ENCODE measurements around the gene MAST2. TPM values are rescaled to one million over a fixed set of nuclear protein-coding genes. Genes with fewer than 3 reads are reported as not detected.

The MAST2 gene
- total RNA-seq, 1 donor from 2014 or later, result 61.0 TPM

GRCh38 chr1:46067652-46068051 is 264.2 kb downstream of the MAST2 start:
- H3K4me3 ChIP-seq, result no peak overlapping the region
- intact Hi-C loops (cut with DNase I), result no loop called here

DNA sequence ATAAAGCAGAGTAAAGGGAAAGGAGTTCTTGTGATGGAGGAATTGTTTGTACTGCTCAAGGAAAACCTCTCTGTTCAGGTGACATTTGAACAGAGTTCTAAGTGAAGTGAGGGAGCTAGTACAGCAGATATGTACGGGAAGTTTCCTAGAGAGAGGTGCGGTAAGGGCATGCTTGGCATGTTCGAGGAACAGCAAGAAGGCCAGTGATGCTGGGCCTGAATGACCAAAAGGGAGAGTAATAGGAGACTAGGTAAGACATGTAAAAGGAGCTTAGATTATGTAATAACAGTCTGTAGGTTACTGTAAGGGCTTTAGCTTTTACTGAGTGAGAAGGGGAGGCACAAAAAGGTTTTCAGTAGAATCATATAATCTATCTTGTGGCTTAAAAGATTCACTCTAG is 265.1 kb downstream of the MAST2 start:
- Histone ChIP-seq H3K27ac (no peak overlapping the region), H3K4me3 (no peak overlapping the region), H3K36me3 (no peaks in the 10 kb centered on the region), H3K27me3 (no peaks in the 10 kb centered on the region), H3K4me1 (no peaks in the 10 kb centered on the region), H3K9me3 (no peaks in the 10 kb centered on the region)
- intact Hi-C loops (cut with DNase I), result no loop called here
- TF ChIP-seq, protein P1, sequence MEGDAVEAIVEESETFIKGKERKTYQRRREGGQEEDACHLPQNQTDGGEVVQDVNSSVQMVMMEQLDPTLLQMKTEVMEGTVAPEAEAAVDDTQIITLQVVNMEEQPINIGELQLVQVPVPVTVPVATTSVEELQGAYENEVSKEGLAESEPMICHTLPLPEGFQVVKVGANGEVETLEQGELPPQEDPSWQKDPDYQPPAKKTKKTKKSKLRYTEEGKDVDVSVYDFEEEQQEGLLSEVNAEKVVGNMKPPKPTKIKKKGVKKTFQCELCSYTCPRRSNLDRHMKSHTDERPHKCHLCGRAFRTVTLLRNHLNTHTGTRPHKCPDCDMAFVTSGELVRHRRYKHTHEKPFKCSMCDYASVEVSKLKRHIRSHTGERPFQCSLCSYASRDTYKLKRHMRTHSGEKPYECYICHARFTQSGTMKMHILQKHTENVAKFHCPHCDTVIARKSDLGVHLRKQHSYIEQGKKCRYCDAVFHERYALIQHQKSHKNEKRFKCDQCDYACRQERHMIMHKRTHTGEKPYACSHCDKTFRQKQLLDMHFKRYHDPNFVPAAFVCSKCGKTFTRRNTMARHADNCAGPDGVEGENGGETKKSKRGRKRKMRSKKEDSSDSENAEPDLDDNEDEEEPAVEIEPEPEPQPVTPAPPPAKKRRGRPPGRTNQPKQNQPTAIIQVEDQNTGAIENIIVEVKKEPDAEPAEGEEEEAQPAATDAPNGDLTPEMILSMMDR (IDR thresholded peaks at IDR 0.05), result no peak
- DNase-seq (ENCODE audit: low spot score in 2 of 2), result no peak

More at GRCh38 chr1:46067652-46068051, 264.2 kb downstream of the MAST2 start:
- Histone ChIP-seq H3K4me1 (no peaks in the 10 kb centered on the region), H3K27ac (no peak overlapping the region), H3K36me3 (no peaks in the 10 kb centered on the region), H3K9me3 (no peaks in the 10 kb centered on the region), H3K27me3 (no peaks in the 10 kb centered on the region)
- DNase-seq (ENCODE audit: low spot score in 2 of 2), result no peak
- TF ChIP-seq, protein P1 (IDR thresholded peaks at IDR 0.05), result no peak

DNA sequence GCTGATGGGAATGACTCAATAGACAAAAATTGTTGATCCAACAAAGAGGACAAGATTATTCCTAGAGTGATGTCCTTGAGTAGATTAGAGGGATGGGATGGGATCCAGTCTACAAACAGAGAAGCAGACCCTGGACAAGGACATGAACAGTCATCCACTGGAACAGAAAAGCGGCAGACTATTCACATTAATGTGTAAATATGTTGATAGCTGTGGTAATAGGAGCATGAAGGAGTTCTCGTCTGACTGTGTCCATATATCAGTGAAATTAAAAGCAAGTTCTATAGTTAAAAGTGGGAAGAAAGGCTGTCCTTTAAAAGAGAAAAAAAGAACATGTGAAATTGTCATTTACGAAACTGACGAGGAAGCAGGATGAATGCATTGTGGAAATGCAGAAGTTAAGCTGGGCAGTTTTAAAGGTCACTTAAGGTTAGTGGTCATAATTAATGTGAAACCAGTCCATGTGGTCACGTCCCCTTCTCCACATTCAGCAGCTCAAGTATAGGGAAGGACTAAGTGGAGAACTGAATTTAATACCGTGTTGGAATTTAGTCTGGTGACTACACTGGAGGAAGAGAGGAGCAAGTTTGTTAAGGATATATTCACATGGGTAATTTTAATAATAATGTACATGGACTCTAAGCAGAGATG is 266.9 kb downstream of the MAST2 start:
- Histone ChIP-seq H3K27me3 (no peaks in the 10 kb centered on the region), H3K4me3 (no peak overlapping the region), H3K4me1 (no peaks in the 10 kb centered on the region), H3K27ac (no peak overlapping the region), H3K36me3 (no peaks in the 10 kb centered on the region), H3K9me3 (no peaks in the 10 kb centered on the region)
- TF ChIP-seq, protein P1 (IDR thresholded peaks at IDR 0.05), result no peak
- DNase-seq (ENCODE audit: low spot score in 2 of 2), result no peak
- intact Hi-C loops (cut with DNase I), result no loop called here

DNA sequence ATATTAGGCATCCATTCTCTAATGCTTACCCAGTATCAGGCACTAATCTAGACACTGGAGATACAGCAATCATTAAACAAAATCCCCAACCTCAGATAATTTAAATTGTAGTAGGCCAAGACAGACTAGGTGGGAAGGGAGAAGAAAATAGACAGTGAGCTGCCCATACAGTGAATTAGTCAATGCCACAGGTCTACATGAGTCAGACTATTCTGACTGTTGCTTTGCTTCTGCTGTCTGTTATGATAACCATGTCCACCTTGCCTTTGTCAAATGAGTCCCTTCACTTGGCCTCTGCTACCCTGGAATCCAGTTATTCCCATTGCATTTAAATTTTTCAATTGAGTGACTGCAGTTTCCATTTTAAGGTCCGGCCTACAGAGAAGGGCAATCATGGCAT is 269.6 kb downstream of the MAST2 start:
- Histone ChIP-seq H3K27me3 (no peaks in the 10 kb centered on the region), H3K27ac (no peak overlapping the region), H3K36me3 (no peaks in the 10 kb centered on the region), H3K4me1 (no peaks in the 10 kb centered on the region), H3K4me3 (no peak overlapping the region), H3K9me3 (no peaks in the 10 kb centered on the region)
- TF ChIP-seq, protein P1 (IDR thresholded peaks at IDR 0.05), result no peak
- no peak for DNase-seq (ENCODE audit: low spot score in 2 of 2)
- intact Hi-C loops (cut with DNase I), result no loop called here

- Histone ChIP-seq H3K4me1 (no peaks in the 10 kb centered on the region), H3K27me3 (no peaks in the 10 kb centered on the region), H3K27ac (no peak overlapping the region), H3K9me3 (no peaks in the 10 kb centered on the region), H3K4me3 (no peak overlapping the region), H3K36me3 (no peaks in the 10 kb centered on the region)
- TF ChIP-seq, protein P1 (IDR thresholded peaks at IDR 0.05), result no peak
- DNase-seq (ENCODE audit: low spot score in 2 of 2), result no peak
- intact Hi-C loops (cut with DNase I), result no loop called here
Observed at GRCh38 chr1:46076343-46076742, 272.9 kb downstream of the MAST2 start.

GRCh38 chr1:46077644-46078043 is 274.2 kb downstream of the MAST2 start:
- TF ChIP-seq, protein P1 (IDR thresholded peaks at IDR 0.05), result no peak
- DNase-seq (ENCODE audit: low spot score in 2 of 2), result no peak
- H3K27me3 ChIP-seq, result no peaks in the 10 kb centered on the region
- no peak overlapping the region for H3K27ac ChIP-seq
- H3K4me1 ChIP-seq, result no peaks in the 10 kb centered on the region
- no peaks in the 10 kb centered on the region for H3K36me3 ChIP-seq
- no peaks in the 10 kb centered on the region for H3K9me3 ChIP-seq
- intact Hi-C loops (cut with DNase I), result no loop called here
- no peak overlapping the region for H3K4me3 ChIP-seq
